IMR-90 (cell line): Measurements from ENCODE around the gene FGF2.

Experiments used
- BHLHE40 ChIP-seq: fragments of 150-350 bp; IDR thresholded peaks from 2 replicates; pipeline ENCODE4 v1.6.1; 2016; ENCODE audit warnings: mild to moderate bottlenecking, low read depth, low read length
- CEBPB ChIP-seq: IDR thresholded peaks from 2 replicates; pipeline ENCODE4 v1.6.1; 2012; ENCODE audit warnings: low read depth, low read length, improper control_type of control experiment
- CHD1 ChIP-seq: IDR thresholded peaks from 2 replicates; pipeline ENCODE4 v1.6.1; 2012; ENCODE audit warnings: low read depth, low read length, improper control_type of control experiment
- CTCF ChIP-seq: conservative IDR thresholded peaks from 2 replicates; pipeline ENCODE4 v1.5.1; 2012; ENCODE audit warnings: mild to moderate bottlenecking, low read depth, low read length, improper control_type of control experiment
- ELK1 ChIP-seq: fragments of 150-350 bp; IDR thresholded peaks from 2 replicates; pipeline ENCODE4 v1.6.1; 2016; ENCODE audit warnings: low read depth, mild to moderate bottlenecking, low read length, moderate library complexity, borderline replicate concordance
- MAFK ChIP-seq: IDR thresholded peaks from 2 replicates; pipeline ENCODE4 v1.6.1; 2012; ENCODE audit warnings: low read depth, low read length, improper control_type of control experiment
- POLR2A ChIP-seq: IDR thresholded peaks from 2 replicates; pipeline ENCODE4 v1.6.1; 2012; ENCODE audit warnings: mild to moderate bottlenecking, low read depth, low read length
- RAD21 ChIP-seq: IDR thresholded peaks from 2 replicates; pipeline ENCODE4 v1.6.1; 2012; ENCODE audit warnings: low read length, improper control_type of control experiment
- RFX5 ChIP-seq: IDR thresholded peaks from 2 replicates; pipeline ENCODE4 v1.8.0; 2012; ENCODE audit warnings: low read depth, mild to moderate bottlenecking, low read length, moderate library complexity
- SMC3 ChIP-seq: fragments of 150-350 bp; IDR thresholded peaks from 2 replicates; pipeline ENCODE4 v1.6.1; 2016; ENCODE audit warnings: low read depth, mild to moderate bottlenecking, antibody characterized with exemption, low read length, moderate library complexity
- USF2 ChIP-seq: fragments of 150-350 bp; IDR thresholded peaks from 2 replicates; pipeline ENCODE4 v1.6.1; 2017; ENCODE audit warnings: mild to moderate bottlenecking, antibody characterized with exemption, low read length, low read depth

GRCh38 chr4:122920473-122920872 is 93.8 kb downstream of the FGF2 start:
- TF ChIP-seq CTCF (no peak), POLR2A (no peak), SMC3 (no peak), USF2 (no peak), CHD1 (no peak), BHLHE40 (no peak), RAD21 (no peak), MAFK (no peak), CEBPB (no peak), ELK1 (no peak), RFX5 (no peak)
